Suprapubic skin (tissue), 3 donors: ENCODE results near the gene PPIF.

Experiments
- POLR2A ChIP-seq, 2 donors: fragments of 450-650 bp; IDR thresholded peaks; one replicate each; pipeline ENCODE4 v1.6.1; 2017; ENCODE audit warnings: antibody characterized with exemption in 2 of 2, mild to moderate bottlenecking in 2 of 2, moderate library complexity in 2 of 2
- TF ChIP-seq, protein P1 (sequence below), 2 donors: fragments of 200-600 bp in 1 of 2; fragments of 450-650 bp in 1 of 2; sonication (generic) in 1 of 2; IDR thresholded peaks; one replicate each; pipeline ENCODE4 v1.5.1; 2016 to 2019; ENCODE audit warnings: antibody characterized with exemption in 2 of 2, mild to moderate bottlenecking in 1 of 2, moderate library complexity in 1 of 2

DNA sequence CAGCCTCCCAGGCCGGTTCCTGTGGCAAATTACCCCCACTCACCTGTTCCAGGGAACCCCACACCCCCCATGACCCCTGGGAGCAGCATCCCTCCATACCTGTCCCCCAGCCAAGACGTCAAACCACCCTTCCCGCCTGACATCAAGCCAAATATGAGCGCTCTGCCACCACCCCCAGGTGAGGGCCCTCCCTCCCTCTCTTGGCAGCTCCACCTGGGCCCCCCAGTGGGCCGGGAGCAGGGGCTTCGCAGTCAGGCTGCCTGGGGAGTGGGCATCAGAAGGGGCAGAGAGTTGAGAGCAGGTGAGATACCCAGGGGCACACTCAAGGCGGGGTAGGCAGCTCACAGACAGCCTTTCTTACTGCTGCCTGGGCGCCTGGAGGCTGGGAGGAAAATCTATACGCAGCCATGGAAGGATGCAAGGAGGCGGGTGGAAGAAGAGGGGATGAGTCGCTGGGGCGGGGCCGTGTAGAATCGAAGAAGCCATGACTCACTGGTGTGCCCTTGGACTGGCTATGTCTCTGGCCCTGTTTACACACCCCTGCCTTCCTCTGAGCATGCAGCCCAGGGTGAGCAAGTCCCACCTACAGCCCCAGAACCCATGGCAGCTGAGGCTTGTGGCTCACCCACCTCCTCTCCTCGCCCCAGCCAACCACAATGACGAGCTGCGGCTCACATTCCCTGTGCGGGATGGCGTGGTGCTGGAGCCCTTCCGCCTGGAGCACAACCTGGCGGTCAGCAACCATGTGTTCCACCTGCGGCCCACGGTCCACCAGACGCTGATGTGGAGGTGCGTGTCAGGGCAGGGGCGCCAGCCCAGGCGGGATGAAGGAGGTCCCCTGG, 48.6 kb upstream of the PPIF start:
- TF ChIP-seq, protein P1, sequence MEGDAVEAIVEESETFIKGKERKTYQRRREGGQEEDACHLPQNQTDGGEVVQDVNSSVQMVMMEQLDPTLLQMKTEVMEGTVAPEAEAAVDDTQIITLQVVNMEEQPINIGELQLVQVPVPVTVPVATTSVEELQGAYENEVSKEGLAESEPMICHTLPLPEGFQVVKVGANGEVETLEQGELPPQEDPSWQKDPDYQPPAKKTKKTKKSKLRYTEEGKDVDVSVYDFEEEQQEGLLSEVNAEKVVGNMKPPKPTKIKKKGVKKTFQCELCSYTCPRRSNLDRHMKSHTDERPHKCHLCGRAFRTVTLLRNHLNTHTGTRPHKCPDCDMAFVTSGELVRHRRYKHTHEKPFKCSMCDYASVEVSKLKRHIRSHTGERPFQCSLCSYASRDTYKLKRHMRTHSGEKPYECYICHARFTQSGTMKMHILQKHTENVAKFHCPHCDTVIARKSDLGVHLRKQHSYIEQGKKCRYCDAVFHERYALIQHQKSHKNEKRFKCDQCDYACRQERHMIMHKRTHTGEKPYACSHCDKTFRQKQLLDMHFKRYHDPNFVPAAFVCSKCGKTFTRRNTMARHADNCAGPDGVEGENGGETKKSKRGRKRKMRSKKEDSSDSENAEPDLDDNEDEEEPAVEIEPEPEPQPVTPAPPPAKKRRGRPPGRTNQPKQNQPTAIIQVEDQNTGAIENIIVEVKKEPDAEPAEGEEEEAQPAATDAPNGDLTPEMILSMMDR (IDR thresholded peaks at IDR 0.05), result no peak
- TF ChIP-seq POLR2A (IDR thresholded peaks at IDR 0.05), result no peak
